Retinal pigment epithelial cell (primary cell): Measurements from ENCODE around the gene GNG7.
"Not testable (repeated sequence)": the region's sequence is repeated elsewhere in the genome, so short reads cannot be mapped to it uniquely, and the experiment has no call there.

ENCODE experiments used
- DNase-seq: peaks from one replicate; pipeline ENCODE4 v3.0.0-alpha.2; 2010; ENCODE audit warnings: low read depth
- H3K4me3 ChIP-seq: 2 replicates; pipeline ENCODE4 v1.5.1; 2011; ENCODE audit warnings: mild to moderate bottlenecking, low read length, control low read depth, moderate library complexity
- TF ChIP-seq, protein P1 (sequence below): conservative IDR thresholded peaks from 2 replicates; pipeline ENCODE4 v1.5.1; 2011; ENCODE audit warnings: low read depth, low read length, control low read depth, inconsistent platforms

Gene GNG7

DNA sequence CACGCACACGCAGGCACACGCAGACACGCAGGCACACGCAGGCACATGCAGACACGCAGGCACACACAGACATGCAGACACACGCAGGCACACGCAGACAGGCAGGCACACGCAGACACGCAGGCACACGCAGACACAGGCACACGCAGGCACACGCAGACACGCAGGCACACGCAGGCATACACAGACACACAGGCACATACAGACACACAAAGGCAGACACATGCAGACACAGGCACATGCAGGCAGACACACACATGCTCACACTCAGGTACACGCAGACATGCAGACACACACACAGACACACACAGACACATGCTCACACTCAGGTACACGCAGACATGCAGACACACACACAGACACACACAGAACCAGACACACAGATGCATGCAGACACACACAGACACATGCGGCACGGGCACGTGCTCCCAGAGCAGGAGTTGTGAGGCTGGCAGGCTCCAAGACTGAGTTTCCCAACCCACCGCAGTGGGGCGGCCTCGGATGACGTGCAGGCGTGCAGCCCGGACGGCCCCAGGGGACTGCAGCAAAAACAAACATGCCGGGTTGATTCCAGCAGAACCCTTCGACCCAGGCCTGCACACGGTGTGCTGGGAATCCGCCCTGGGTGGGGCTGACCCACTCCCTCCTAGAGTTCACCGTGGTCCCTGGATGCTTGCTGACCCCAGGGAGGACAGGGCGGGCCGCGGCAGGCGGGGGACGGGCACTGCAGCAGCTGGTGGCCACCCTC lies 126.6 kb downstream of the GNG7 start:
- no peak for DNase-seq
- TF ChIP-seq, protein P1, sequence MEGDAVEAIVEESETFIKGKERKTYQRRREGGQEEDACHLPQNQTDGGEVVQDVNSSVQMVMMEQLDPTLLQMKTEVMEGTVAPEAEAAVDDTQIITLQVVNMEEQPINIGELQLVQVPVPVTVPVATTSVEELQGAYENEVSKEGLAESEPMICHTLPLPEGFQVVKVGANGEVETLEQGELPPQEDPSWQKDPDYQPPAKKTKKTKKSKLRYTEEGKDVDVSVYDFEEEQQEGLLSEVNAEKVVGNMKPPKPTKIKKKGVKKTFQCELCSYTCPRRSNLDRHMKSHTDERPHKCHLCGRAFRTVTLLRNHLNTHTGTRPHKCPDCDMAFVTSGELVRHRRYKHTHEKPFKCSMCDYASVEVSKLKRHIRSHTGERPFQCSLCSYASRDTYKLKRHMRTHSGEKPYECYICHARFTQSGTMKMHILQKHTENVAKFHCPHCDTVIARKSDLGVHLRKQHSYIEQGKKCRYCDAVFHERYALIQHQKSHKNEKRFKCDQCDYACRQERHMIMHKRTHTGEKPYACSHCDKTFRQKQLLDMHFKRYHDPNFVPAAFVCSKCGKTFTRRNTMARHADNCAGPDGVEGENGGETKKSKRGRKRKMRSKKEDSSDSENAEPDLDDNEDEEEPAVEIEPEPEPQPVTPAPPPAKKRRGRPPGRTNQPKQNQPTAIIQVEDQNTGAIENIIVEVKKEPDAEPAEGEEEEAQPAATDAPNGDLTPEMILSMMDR: no peak

GRCh38 chr19:2574971-2575630 lies 127.4 kb downstream of the GNG7 start:
- DNase-seq: no peak
- TF ChIP-seq, protein P1: no peak
- no peak overlapping the region for H3K4me3 ChIP-seq

More for the DNA sequence above, 126.6 kb downstream of the GNG7 start:
- no peak overlapping the region for H3K4me3 ChIP-seq

GRCh38 chr19:2574478-2574931 lies 128.0 kb downstream of the GNG7 start:
- TF ChIP-seq, protein P1: no peak
- DNase-seq: no peak
- H3K4me3 ChIP-seq: no peak overlapping the region

DNA sequence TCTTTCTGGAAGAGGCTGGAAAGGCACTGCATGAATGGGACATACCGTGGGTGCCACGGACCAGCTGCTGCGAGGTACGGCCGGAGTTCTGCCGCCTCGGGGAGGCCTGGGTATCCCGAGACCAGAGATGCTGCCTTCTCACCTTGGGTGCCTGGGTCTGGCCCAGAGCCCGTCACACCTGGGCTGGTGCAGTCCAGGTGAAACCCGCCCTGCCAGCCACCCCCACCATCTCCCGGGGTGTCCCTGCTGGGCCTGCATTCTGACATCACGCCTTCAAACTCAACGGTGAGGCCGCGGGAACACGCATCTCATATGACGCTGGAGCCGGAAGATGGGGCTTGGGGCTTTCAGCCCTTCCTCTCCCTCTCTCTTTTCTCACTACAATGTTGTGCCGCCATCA lies 128.6 kb downstream of the GNG7 start:
- TF ChIP-seq, protein P1: no peak
- no peak for DNase-seq
- H3K4me3 ChIP-seq: no peak overlapping the region

GRCh38 chr19:2572152-2572551 lies 130.3 kb downstream of the GNG7 start:
- H3K4me3 ChIP-seq, DNase-seq: not testable (repeated sequence)

GRCh38 chr19:2569596-2570465 lies 132.7 kb downstream of the GNG7 start:
- DNase-seq: no peak
- TF ChIP-seq, protein P1: no peak
- no peak overlapping the region for H3K4me3 ChIP-seq

- TF ChIP-seq, protein P1: no peak
- no peak overlapping the region for H3K4me3 ChIP-seq
- no peak for DNase-seq
Observed at GRCh38 chr19:2567996-2568395, 134.5 kb downstream of the GNG7 start.
